HT-29 (cell line): ENCODE results near the gene RTP1. TPM values are rescaled to one million over a fixed set of nuclear protein-coding genes. Genes with fewer than 3 reads are reported as not detected.
"Not testable (repeated sequence)": the region's sequence is repeated elsewhere in the genome, so short reads cannot be mapped to it uniquely, and the experiment has no call there.

Experiments
- DNase-seq: peaks from one replicate; pipeline ENCODE4 v3.0.0-alpha.2; 2015; ENCODE audit warnings: low spot score
- total RNA-seq: library from RNA; depleted of rRNA; stranded (reverse); fragments of >200 nt; shearing (Covaris generic); gene quantifications from 2 replicates; pipeline ENCODE4 v1.2.3, GENCODE V29; 2014; rRNA removed

RTP1 gene
- total RNA-seq, result not detected in 2 replicates

DNA sequence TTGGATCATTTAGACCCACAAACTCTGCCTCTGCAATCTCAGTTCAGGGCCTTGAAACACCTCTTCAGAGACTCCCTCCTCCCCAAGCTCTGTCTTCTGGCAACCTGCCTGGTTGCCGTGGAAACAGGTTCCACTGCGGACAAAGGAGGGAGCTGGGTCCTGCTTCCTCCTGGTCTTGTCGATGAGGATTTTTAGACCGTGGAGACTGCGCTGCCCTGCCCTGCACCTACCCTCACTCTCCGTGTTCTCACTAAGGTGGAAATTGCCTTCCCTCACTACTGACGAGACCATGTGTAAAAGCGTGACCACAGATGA is at the start of gene RTP1:
TSS of gene RTP1 (plus strand) at position 152 of the 315 bp plus-strand sequence. CDS start at position 182, 30 bp downstream.
- DNase-seq, result no peak

DNA sequence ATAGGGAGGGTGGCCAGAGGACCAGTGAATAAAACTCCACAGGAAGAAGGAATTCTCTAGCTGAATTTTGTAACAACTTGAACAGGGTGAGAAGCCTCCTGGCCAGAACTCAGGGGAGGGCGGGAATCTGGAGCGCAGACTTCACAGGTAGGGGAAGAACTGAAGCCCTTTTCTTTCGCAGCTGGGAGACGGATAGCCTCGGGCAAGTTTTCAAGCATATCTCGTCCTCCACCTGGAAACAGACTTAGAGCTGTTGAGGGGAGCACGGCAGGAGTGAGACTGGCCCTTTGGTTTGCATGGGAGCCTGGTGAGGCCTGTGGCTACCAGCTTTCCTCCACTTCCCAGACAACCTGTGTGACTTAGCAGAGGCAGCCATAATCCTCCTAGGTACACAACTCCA is 47.1 kb upstream of the RTP1 start:
- no peak for DNase-seq

DNA sequence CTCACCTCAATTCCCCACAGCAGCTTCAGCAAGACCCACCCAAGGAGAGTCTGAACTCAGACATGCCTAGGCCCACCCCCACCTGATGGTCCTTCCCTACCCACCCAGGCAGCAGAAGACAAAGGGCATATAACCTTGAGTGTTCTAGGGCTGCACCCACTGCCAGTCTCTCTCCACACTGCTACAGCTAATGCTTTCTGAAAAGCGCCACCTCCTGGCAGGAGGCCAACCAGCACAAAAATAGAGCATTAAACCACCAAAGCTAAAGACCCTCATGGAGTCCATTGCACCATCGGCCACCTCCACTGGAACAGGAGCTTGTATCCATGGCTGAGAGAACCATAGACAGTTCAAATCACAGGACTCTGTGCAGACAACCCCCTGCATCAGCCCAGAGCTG is 46.7 kb upstream of the RTP1 start:
- peak; percentile 36 for DNase-seq

DNA sequence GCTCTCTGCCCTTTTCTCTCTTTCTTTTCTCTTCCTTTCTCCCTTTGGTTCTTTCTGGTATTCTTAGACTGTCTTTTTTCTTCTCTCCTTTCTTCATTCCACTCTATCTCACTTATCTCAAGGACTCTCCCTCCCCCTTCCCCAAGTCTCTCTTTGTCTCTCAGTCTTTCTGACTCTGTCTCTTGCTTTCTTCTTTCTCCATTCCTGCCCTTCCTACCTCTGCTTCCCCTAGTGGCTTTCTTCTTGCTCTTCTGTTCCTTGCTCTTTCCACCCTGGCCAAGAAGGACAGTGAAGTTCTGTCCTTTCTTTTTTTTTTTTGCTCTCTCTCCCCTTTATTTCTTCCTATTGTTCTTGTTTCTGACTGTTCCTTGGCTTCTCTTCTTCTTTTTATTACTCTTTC is 35.7 kb upstream of the RTP1 start:
- no peak for DNase-seq

- DNase-seq, result no peak
These were observed 34.9 kb upstream of the RTP1 start for GRCh38 chr3:187162265-187162953.

DNA sequence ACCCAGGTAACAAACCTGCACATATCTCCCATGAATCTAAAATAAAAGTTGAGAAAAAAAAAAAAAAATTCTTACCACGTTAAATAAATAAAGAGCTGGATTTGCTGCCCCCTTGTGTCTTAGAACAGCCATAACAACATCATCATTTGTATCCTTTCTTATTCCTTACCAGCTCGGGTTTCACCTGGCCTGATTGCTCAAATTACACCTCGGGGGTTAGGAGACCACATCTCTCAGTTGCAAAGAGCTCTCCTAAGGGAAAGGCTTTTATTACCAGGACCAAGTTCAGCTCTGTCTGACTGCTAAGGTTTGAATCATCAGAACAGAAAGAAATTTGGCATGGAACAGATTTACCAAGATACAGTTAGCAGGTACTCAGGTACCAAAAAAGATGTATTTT is 32.1 kb upstream of the RTP1 start:
- DNase-seq, result peak; percentile 79

GRCh38 chr3:187166750-187167149 is 30.5 kb upstream of the RTP1 start:
- no peak for DNase-seq

- DNase-seq, result no peak
These were observed 29.5 kb upstream of the RTP1 start for GRCh38 chr3:187167777-187168176.

DNA sequence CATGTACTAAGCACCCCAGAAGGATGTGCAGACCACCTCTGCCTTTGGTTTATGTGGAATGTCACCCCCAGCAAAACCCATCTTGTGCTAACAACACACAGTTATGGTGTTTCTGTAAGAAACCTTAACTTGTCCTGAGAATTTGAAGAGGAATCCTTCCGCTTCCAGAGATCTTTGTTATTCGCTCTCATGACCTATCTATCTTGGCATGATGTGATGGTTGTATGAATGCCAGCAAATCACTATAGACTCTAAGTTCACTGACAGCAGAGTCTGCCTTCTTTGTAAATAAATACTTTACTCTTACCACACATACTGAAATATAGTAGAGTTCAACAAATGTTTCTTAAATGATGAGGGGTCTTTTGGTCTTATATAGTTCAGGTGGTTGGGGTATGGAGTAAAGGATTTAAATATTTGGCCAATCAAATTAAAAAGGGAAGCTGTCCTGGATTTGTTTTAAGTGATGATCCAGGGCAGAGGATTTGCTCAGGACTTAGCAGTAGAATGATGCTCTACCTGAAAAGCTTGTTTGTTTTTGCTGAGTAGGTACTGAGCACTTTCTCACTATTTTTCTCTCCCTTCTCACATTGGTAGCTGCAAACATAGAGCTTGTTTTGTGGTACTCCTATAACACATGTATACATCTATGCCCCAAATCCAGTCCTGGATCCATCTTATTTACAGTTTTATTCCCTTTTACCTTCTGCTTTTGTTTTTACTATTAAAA is 27.9 kb upstream of the RTP1 start:
- no peak for DNase-seq

DNA sequence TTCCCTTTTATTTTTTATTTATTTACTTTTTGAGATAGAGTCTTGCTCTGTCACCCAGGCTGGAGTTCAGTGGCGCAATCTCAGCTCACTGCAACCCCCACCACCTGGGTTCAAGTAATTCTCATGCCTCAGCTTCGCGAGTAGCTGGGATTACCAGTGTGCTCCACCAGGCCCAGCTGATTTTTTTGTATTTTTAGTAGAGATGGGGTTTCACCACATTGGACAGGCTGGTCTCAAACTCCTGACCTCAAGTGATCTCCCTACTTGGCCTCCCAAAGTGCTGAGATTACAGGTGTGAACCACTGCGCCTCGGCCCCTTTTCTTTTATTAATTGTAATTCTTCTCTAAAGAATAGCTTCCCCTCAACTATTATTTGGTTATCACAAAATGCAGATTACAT is 26.4 kb upstream of the RTP1 start:
- not testable (repeated sequence) for DNase-seq

- DNase-seq, result no peak
These were observed 24.4 kb upstream of the RTP1 start for GRCh38 chr3:187172929-187173328.

- no peak for DNase-seq
These were observed 15.7 kb upstream of the RTP1 start for GRCh38 chr3:187181454-187182170.

DNA sequence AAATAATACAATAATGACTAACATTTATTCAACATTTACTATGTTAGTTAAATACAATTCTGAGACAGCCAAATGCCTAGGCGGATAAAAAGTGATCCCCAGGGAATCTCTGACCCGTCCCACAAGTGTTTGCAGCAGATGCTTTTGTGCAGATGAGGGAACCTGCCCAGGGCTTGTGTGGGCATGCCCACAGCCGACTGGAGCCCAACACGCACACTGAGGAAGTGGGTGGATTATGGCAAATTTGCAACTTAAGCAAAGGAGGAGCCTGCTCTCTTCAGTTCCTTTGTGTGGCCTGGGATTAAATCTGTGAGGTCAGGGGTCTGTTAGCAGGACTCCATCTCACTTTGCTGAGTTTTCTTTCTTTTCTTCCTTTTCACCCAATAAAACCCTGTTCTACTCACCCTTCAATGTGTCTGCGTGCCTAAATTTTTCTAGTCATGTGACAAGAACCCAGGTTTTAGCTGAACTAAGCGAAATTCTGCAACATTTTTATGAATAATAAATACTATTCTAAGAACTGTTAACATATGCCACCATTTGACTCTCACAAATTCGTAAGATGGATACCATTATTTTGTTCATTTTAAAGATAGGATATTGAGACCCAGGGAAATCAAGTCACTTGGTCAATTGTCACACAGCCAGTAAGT is 13.9 kb upstream of the RTP1 start:
- no peak for DNase-seq

GRCh38 chr3:187183903-187184302 is 13.4 kb upstream of the RTP1 start:
- DNase-seq, result no peak

DNA sequence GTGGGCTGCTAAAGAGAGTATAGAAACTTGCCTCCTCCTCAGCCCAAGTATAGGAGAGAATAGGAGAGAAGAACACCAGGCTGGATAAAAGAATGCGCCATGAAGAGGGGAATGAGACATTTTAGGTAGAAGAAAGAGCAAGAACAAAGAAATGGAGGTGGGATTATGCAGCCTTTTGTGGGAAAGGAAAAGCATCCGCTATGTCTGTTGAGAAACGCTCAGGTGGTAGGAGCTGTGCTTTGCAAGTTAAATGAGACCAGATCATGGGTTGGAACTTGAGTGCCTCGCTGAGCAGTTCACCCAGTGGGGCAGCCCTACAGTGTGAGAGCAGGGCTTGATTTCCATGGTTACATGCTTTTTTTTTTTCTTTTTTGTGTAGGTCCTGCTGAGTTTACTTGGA is 11.5 kb upstream of the RTP1 start:
- no peak for DNase-seq

GRCh38 chr3:187186375-187186774 is 10.9 kb upstream of the RTP1 start:
- no peak for DNase-seq

GRCh38 chr3:187186801-187187421 is 10.4 kb upstream of the RTP1 start:
- no peak for DNase-seq

DNA sequence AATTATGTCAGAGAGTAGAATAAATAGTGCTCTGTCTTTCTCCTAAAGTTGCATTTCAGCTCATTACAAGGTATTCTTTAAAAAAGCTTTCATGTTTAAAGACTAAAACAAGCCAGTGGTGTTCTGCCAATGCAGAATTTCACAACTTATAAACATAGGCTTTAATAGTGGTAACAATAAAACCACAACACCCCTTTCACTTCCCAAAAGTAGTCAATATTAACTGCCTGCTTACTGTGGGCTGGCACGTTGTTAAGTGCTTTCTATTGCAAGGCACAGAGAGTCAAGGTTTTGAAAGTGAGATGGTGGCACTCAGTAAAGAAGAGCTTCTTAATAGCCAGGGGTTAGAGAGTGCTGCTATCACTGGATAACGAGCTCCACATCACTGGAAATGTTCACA is 8.4 kb upstream of the RTP1 start:
- no peak for DNase-seq

DNA sequence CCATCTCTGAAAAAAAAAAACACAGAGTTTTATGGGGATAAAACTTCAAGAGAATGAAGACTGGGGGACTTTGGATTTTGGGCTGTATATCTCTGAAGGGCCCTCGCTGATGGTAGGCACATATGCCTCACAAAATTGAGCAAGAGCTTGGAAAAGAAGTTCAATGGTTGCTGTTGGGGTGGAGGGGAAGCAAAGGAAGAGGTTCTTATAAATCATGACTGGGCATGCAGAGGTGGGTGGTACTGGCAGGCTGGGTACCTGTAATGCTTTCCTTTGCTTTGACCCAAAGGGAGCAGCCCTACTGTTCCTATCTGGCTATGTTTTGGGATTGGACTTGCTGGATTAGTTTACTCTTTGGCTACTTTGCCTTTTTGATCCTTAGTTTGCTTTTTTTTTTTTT is 6.0 kb upstream of the RTP1 start:
- no peak for DNase-seq

GRCh38 chr3:187193181-187193580 is 4.1 kb upstream of the RTP1 start:
- DNase-seq, result no peak

DNA sequence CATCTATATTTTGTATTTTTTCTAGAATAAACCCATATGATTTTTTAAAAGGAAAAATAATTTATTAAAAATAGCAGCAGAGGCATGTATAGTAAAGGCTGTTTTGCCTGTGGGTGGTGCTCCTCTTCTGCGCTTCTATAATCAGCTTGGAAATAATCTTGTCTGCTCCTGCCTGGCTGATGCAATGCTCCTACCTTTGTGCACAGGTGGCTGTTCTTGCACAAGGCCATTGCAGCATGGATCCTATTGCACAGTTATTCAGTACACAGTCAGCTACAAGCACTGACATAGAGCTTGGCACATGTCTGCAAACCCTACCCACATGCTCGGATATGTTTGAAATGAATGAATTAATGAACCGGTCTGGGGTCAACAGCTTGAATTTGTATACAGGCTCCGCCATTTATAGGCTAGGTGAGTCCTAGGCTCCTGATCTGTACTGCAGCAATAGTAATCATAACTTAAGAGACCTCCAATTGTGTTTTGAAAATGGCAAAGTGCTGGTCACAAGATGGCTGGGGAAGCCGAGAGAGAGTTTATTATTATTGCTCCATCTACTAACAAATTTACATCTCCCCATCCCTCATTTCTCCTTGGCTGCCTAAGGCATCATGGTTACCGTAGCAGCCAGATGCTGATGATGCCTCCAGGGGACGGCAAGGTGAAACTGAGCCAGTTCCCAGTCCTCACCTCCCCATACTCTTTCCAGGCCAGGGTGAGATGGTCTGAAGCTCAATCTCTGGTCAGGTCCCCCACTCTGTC is 532 bp upstream of the RTP1 start:
- no peak for DNase-seq
